HTR-8/SVneo (cell line): ENCODE results near the gene MINAR2.
A peak's percentile ranks its signal among the peaks of the same experiment; 100 is the strongest.

Experiments
- DNase-seq: peaks from one replicate; pipeline ENCODE4 v3.0.0; 2011; ENCODE audit warnings: low spot score, mixed read lengths; ENCODE audit not compliant: insufficient read length
- FAIRE-seq: peaks from 2 replicates; lab custom pipeline; 2011; peaks lifted over from hg19 to GRCh38; lab: Jason Lieb, UNC

Gene MINAR2

GRCh38 chr5:129770024-129770820 is 22.3 kb downstream of the MINAR2 start:
- no peak for FAIRE-seq
- no peak for DNase-seq

DNA sequence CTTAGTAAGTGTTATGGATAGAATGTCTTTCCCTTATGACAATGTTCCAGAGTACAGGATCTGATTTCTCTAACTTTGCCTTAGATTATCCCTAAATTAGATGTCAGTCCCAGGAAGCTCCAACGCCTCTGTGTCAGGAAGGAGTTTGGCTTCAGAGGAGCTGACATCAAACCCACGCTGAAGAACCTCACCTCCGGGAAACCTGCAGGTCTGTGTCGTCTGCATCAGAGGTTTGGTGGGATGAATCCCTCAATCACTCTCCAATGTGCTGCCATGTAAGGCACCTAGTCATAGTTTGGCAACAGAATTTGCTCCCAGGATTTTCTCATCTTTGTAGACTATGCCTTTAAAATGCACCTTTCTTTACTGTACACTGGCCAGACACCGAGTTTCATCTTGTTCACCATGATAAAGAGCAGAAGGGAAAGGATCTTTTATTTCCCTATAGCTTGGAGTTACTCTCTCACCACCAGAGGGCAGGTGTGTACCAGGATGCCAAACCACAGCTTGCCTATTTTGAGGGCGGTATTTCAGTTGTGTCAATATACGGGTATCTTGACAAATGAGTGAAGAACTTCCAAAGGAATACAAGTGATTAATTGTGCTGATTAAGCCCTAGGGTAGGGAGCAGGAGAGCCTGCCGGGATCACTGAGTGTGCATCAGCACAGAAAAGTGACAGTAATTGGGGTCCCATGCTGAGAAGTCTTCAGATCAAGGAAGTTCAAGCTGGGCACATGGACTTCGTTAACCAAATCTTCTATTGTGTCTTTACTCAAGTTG is 23.4 kb downstream of the MINAR2 start:
- no peak for FAIRE-seq
- peak; percentile 27 for DNase-seq

DNA sequence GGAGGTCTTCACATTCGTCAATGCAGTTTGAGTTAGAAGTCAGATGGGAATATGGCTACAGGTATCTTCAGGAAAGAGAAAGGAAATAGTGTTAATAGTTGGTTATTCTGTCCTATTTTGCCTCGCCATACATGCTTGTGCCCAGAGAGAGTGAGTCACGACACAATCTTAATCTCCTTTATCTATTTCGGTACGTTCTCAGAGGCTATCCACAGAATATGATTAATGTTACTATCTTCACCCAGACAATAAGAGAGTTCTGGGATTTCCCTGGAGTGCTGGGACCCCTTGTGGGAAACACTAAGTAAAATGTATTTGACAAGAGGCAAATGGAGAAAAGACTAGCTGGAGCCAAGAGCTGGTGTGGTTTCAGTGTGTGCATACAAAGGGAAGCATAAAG is 25.5 kb downstream of the MINAR2 start:
- no peak for FAIRE-seq
- no peak for DNase-seq

DNA sequence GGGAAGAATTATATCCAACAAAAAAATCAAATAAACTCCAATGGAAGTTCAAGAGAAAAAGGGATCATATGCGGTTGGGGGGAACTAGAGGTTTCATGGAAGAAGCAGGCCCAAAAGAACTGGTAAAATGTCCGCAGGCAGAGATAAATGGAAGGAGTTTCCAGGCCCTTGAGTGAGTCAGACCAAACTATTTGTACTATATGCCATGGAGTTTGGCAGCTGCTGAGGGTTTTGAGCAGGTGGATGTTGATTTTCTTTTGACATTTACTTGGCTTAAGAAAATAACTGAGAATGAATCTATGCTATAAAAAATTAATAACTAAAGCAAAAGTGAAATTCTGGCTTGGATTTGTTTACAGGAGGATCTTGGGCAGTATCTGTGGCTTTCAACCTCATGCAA is 33.7 kb downstream of the MINAR2 start:
- FAIRE-seq = no peak
- DNase-seq = no peak

GRCh38 chr5:129803403-129803802 is 55.5 kb downstream of the MINAR2 start:
- FAIRE-seq (no peak), DNase-seq (no peak)

- no peak for FAIRE-seq
- no peak for DNase-seq
These were observed 56.8 kb downstream of the MINAR2 start for GRCh38 chr5:129804705-129805104.

- no peak for FAIRE-seq
These were observed 59.4 kb downstream of the MINAR2 start for GRCh38 chr5:129807162-129807814.

More at GRCh38 chr5:129807162-129807814, 59.4 kb downstream of the MINAR2 start:
- no peak for DNase-seq
